Lower leg skin (tissue), 3 donors: ENCODE data around the gene ANKRD33B.

Source experiments
- POLR2A ChIP-seq, 2 donors: fragments of 450-650 bp; IDR thresholded peaks; one replicate each; pipeline ENCODE4 v1.6.1; 2016 to 2017; ENCODE audit warnings: antibody characterized with exemption in 2 of 2, mild to moderate bottlenecking in 1 of 2, moderate library complexity in 1 of 2
- TF ChIP-seq, protein P1 (sequence below), 3 donors: fragments of 450-650 bp; IDR thresholded peaks; one replicate each; pipeline ENCODE4 v1.5.1; 2016; ENCODE audit warnings: antibody characterized with exemption in 3 of 3, mild to moderate bottlenecking in 3 of 3, moderate library complexity in 2 of 3

DNA sequence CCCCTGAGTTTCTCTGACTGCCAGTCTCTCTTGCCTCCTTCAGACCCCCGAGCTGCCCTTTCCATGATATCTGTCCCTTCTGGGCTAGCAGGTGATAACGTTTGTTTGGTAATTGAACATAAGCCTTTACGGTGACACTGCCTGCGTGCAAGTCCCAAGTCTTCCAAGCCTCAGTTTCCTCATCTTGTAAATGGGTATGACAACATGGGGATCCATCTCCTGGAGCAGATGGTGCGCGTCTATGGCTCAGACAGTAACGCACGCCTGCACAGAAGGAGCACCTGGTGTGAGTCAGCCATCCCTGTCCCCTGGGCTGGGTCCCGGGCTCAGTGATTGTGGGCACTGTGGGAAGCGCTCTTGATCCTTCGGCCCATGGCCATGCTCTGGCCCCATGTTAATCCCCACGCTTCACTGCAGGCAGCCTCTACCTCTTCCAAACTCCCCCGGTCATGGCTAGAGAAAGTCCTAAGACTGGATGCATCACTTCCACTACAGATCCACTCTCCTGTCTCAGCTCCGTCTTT, 111.4 kb downstream of the ANKRD33B start:
- TF ChIP-seq POLR2A (IDR thresholded peaks at IDR 0.05), result no peak
- TF ChIP-seq, protein P1, sequence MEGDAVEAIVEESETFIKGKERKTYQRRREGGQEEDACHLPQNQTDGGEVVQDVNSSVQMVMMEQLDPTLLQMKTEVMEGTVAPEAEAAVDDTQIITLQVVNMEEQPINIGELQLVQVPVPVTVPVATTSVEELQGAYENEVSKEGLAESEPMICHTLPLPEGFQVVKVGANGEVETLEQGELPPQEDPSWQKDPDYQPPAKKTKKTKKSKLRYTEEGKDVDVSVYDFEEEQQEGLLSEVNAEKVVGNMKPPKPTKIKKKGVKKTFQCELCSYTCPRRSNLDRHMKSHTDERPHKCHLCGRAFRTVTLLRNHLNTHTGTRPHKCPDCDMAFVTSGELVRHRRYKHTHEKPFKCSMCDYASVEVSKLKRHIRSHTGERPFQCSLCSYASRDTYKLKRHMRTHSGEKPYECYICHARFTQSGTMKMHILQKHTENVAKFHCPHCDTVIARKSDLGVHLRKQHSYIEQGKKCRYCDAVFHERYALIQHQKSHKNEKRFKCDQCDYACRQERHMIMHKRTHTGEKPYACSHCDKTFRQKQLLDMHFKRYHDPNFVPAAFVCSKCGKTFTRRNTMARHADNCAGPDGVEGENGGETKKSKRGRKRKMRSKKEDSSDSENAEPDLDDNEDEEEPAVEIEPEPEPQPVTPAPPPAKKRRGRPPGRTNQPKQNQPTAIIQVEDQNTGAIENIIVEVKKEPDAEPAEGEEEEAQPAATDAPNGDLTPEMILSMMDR (IDR thresholded peaks at IDR 0.05), result no peak
